HG02884 (cell line): ENCODE results near the gene TRIM65.
"Not testable (repeated sequence)": the region's sequence is repeated elsewhere in the genome, so short reads cannot be mapped to it uniquely, and the experiment has no call there.

Experiments used
- ATAC-seq: cut with Tn5 transposase; IDR thresholded peaks from one replicate; pipeline ENCODE4 v1.9.1; 2021; ENCODE audit warnings: mild to moderate bottlenecking, moderate library complexity; ENCODE audit not compliant: unreplicated experiment

TRIM65 gene

DNA sequence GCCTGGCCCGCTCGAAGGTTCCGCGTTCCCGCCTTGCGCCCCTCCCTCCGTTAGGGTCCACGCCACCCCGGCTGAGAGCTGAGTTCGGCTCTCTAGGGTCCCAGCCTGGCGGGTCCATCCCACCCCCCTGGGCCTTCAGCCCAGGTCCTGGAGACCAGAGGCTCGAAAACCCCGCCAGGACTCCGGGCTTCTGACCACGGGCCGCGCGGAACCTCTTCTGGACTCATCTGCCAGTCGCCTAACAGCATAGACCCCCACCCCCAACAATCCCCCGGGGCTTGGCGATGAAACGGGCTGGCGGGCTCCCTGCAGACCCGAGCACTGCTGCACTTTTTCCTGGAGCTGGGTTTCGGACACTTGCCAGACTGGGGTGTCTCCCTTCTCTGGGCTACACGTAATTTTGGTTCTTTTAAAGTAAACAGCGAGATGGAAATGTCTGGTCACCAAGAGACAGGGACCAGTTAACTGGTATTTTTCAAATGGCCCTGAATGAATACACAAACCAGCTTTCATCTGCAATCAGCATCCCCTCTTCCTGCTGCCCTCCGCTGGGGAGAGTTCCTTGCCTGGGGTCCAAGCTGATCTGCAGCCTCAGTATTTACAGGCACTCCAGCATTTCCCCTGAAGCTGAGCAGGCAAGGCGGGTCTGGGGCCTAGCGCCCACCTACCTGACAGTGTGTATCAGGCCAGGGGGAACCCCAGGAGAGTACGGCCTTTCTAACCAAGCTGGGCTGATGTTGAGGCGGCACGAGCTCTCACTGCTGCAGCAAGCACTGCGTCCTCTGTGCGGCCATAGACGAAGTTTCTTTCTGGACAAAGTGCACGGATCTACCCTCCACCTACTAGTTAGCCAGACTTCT is 639 bp upstream of the TRIM65 start:
- ATAC-seq, result no peak

DNA sequence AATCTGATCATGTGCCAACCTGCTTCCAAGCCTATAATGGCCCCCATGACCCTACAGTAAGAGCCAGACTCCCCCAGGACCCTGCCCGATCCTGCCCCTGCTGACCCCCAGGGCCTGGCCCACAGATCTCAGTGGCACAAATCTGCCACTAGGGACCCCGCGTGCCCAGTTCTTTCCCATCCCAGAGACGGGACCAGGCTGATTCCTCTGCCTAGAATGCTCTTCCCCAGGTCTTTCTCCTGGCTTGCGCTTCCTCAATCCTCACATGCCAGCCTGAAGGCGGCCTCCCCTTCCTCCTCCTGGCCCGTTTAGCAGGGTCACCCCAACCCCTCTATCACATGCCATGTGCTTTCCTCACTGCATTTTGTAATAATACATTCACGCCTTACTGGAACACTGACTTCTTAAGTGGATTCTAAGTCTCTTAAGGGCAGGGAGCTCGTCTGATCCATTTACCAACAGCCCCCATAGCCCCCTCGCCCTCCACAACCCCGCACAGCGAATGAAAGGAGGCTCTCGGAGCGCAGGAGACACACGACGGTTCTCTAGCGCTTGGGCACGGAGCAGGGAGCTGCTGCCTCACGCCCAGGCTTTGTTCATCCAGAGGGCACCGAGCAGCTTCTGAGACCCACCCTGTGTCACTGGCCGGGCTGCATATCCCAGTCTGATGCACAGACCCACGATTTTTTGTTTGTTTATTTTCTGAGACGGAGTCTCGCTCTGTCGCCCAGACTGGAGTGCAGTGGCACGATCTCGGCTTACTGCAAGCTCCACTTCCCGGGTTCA is 1.2 kb downstream of the TRIM65 start:
- ATAC-seq, result no peak

DNA sequence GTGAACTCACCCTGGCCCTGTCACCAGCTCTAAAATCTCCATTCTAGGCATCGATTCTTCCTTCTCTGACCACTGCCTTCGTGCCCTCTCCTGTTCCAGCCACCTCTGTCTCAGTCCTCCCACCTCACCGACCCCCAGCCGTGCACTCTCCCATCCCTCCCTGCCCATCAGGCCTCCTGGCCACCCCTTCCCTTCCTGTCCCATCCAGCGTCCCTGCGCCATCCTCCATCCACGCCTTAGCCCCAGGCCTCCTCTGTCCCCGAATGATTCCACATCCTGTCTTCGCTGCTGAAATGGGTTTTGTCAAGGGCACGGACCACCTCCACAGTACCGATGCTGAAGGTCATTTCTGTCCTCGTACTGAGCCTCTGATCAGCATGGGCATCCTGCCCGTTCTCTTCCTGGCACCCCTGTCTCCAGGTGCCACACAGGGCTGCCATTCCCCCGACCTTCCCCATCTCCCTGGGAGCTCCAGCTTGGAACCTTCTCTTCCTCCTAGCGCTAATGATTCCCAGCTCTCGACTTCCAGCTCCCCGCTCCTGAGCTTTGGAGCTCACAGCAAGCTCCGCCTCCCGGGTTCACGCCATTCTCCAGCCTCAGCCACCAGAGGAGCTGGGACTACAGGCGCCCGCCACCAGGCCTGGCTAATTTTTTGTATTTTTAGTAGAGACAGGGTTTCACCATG is 2.6 kb downstream of the TRIM65 start:
- ATAC-seq, result no peak

DNA sequence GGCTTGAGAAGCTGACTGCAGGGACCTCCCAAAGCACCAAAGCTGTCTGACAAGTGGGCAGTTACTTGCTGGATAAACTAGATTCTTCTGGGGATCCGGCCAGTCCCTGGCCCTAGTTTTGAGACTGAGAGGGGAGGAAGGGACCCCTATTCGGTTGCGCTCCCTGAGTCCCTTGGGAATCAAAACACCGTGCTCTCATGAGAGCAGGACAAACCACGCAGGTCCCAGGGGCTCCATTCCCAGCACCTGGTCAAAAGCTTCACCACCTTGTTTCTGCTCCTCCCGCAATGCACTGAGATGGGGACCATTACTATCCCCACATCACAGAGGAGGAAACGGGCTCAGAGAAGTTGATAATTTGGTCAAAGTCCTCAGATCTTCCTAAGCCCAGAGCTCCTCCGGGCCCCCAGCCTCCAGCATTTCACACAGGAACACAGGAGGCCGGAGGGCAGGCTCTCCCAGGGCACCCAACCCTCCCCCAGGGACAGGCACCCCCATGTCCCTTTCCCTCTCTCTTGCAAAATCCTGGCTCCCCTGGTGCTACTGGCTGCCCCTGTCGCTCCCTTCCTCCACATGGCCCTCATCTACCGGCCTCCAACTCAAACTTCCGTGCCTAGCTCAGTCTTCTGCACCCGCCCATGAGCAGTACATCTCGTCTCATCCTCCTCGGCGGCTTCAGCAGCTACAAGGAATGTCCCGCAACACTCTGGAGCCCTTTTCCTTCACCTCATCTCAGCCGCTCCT is 3.3 kb downstream of the TRIM65 start:
- ATAC-seq, result no peak

DNA sequence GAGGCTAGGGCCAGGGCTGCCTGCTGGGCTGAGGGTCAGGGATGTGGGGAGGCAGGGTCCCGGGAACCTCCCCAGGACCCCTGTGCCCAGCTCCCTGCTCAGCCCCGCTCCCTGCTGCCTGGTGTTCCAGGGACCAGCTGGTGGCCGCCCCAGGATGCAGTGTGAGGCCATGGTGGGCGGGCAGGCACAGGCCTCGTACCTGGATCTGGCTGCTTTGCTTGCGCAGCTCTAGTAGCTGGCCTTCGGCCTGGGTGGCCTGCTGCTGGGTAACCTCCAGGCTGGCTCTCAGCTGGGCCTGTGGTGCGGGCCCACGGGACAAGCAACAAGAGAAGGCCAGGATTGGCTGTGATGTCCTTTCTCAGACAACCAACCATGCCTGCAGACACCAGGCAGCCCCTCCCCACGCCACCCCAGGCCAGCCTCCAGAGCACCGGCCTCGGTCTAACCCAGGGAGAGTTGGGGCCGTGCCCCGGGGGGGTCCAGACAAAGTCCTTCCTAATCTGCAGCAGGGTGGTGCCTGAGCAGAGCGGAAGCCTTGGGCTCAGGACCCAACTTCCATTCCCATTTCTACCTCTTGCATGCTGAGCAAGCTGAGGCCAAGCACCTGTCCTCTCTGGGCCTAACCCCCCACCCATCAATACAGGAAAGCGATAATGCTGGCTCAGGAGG is 4.1 kb downstream of the TRIM65 start:
- ATAC-seq, result no peak

DNA sequence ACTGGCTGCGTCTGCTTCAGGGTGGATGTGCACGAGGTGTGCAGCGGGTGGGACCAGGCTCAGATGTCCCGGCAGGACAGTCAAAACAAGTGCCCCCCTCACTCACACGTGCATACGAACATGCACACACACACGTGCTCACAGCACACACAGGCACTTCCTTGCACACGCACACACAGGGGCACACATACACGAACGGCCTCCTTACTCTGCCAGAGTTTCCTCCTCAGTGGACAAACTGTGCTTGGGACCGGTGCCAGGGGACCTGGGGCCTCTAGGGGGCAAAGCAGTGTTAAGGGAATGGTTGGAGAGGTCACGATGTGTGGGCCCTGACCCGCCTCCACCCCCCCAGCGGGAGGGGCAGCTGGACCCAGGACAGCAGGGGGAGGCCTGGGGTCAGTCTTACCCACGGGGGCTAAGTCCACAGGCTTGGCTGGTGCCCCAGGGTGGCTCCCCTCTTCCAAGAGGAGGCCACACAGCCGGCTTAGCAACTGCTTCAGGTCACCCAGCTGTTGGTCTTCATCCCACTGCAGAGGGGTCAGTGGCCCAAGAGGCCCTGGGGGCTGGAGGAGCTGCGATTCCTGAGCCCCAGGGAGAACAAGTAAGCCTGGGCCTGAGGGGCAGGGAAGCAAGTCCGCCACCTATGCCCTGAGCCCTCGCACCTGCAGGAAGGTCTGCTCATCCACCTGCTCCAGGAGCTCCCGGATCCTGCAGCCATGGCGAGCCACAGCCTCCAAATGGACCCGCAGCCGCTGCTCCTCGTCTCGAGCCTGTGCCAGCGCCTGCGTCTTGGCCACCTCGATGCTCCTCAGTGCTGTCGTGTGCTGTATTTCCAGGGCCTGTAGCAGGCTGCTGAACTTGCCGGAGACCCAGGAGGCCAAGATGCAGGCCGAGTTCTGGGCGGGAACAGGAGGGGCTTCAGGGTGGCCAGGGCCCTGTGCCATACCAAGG is 4.9 kb downstream of the TRIM65 start:
- no peak for ATAC-seq

DNA sequence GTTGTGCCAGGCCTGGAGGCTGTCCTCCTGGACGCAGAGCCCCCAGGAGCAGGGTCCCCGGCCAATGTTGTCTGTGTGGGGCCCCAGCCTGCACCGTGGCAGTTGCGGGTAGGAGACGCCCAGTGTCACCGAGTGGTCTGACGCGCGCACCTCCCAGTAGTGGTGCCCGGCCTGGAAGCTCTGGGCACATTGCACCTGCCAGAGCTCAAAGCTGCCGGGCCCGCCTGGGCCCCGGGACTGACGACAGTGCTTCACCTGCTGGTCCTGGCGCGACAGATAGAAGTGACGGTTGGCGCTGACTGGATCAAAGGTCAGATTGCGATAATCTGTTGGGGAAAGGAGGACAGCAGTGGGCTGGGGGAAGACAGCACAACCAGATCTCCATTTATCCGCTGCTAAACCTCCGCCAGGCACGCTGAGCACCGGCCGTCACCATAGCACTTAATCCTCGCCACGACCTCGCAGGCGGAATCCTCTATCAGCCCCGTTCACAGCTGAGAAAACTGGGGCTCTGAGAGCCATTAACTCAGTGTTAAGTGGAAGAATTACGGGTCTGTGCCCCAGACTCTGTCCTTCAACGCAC is 5.6 kb downstream of the TRIM65 start:
- ATAC-seq, result no peak

DNA sequence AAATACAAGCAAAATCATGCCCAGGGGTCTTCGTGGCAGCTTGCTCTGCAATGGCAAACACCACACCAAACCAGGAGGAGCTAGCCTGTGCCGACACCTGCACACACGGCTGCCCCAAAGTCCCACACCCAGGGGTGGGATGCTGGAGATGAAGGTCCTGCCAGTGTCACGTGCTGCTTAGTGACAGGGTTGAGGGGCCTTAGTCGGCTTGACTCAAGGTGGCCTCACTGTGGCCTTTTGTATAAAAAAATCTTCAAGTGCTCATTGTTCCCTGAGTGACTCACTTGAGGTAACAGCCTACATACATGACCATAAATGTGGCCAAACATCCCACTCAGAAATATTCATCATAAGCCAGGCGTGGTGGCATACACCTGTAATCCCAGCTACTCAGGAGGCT is 7.3 kb downstream of the TRIM65 start:
- no peak for ATAC-seq

DNA sequence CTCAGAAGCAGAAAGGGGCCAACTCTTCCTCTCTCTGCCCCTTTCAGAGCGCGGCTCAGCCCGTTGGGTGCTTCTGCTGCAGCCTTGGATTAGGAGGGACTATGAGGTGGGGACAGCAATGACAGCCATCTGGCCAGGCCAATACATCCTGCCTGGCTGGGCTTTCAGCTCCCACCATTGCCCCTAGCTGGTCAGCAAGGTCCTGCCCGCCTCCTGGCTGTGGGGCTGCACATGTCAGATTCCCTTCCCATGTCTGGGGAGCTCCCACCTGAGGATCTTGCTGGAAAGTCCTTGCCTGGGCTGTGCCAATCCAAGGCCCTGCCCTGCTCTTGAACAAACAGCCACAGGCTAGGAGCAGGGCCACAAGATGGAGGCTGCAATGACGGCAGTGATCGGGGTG is 8.3 kb downstream of the TRIM65 start:
- ATAC-seq, result no peak

DNA sequence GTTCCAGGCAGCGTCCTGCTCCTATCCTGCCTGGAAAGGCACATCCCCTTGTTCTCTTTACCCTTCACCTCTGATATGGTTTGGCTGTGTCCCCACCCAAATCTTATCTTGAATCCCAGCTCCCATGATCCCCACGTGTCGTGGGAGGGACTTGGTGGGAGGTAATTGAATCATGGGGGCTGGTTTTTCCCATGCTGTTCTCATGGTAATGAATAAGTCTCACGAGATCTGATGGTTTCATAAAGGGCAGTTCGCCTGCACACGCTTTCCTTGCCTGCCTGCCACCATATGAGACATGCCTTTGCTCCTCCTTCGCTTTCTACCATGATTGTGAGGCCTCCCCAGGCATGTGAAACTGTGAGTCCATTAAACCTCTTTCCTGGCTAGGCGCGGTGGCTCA is 10.9 kb downstream of the TRIM65 start:
- ATAC-seq, result not testable (repeated sequence)

DNA sequence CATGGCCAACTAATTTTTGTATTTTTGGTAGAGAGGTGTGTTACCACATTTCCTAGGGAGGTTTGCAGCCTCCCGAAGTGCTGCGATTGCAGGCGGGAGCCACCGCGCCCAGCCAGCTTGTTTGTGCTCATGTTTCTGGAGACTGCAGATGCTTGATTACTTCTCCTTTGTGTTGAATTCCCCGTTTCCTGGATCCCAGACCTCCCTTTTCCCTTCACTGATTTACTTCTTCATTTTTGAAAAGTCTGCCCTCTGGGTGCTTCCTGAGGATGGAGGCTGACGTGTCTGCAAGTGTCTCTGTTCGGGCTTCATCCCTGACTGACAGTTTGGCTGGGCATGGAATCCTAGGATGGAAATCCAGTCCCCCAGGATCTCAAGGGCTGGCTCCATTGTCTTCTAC is 11.3 kb downstream of the TRIM65 start:
- ATAC-seq, result no peak

DNA sequence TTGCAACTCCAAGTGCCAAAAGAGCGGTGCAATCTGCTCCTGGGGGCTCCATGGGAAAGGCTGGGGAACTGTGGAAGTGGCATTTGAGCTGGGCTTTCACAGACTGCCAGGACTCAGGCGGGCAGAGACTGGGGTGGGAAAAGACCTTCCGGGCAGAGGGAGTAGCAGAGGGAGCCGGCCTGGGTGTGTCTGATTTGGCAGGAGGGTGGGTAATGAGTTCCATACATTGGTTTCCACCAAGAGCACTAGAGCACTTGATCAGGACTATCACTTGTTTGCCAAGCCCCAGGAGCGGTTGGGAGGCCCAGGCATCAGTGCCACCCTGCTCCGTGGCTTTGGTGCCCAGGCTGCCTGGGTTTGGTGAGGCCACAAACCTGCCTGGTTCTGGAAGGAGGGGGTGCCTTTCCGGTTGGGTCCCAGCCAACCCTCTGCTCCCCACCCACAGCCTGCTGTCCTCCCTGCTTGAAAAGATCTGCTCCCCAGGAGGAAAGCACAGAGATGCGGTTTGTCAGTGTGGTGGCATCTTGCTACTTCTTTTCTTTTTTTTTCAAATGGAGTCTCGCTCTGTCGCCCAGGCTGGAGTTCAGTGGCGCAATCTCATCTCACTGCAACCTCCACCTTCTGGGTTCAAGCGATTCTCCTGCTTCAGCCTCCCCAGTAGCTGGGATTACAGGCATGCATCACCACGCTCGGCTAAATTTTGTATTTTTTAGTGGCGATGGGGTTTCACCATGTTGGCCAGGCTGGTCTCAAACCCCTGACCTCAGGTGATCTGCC is 14.9 kb downstream of the TRIM65 start:
- ATAC-seq, result no peak

DNA sequence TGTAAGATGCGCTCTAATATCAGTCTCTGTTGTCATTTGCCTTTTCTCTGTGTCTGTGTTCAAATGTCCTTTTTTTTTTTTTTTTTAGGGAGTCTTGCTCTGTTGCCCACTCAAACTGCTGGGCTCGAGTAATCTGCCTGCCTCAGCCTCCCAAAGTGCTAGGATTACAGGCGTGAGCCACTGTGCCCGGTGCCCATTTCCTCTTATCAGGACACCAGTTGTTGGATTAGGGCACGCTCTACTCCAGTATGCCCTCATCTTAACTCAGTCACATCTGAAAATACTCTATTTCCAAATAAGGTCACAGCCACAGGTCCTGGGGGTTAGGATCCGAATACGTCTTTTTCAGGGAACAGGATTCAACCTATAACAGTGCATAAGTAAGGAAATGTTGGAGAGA is 16.5 kb downstream of the TRIM65 start:
- no peak for ATAC-seq

DNA sequence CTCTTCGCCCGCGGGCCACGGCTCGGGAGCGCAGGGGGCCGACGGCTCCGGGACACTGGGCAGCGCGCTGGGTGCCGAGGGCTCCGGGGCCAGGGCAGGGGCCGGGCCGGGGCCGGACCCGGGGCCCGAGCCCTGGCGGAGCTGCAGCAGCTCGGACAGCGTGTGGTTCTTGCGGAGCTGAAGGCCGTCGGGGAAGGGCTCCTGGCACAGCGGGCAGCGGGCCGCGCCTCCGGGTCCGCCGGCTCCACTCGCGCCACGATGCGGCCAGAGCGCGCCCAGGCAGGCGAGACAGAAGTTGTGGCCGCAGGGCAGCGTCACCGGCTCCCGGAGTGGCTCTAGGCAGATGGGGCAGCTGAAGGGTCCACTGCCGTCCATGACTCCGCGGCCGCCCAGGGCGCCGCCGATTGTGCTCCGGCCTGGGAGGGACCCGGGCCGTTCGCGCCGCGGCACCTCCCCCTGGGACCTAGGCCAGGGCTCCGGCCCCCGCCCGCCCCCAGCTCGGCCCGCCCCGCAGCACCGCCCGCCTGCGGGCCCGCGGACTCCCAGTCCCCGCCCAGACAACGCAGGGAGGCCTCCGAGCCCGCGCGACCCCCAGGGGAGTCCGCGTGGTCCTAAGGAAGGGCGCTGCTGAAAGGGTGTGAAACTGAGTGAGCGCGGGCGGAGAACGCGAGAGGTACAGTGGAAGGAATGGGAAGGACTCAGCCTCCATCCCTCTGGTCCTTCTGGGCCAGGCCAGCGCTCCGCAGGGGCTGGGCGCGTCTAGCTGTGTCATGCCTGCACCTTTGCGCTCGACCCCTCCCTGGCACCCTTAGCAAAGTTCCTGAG is 18.4 kb downstream of the TRIM65 start, which contains the start of gene TRIM47:
Gene TRIM47 (minus strand): TSS at position 408 of the 825 bp plus-strand sequence. CDS start 33 bp downstream, at position 375.
- ATAC-seq, result no peak

DNA sequence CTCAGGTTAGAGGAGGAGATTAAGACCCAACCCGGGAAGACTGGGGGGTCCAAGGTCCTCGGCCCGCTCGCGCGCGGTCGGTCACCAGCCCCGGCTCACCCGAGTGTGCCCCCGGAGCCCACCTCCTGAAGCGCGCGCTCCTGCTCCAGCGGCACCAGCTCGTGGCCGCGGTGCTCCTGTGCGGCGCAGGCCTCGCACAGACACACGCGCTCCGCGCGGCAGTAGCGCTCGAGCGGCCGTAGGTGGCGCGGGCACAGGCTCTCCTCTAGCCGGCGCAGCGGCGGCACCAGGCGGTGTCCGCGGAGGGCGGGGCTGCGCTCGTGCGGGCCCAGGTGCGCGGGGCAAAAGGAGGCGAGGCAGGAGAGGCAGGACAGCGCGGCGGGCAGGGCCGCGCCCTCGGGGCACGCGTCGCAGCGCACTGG is 19.0 kb downstream of the TRIM65 start:
- ATAC-seq, result peak; percentile 55

DNA sequence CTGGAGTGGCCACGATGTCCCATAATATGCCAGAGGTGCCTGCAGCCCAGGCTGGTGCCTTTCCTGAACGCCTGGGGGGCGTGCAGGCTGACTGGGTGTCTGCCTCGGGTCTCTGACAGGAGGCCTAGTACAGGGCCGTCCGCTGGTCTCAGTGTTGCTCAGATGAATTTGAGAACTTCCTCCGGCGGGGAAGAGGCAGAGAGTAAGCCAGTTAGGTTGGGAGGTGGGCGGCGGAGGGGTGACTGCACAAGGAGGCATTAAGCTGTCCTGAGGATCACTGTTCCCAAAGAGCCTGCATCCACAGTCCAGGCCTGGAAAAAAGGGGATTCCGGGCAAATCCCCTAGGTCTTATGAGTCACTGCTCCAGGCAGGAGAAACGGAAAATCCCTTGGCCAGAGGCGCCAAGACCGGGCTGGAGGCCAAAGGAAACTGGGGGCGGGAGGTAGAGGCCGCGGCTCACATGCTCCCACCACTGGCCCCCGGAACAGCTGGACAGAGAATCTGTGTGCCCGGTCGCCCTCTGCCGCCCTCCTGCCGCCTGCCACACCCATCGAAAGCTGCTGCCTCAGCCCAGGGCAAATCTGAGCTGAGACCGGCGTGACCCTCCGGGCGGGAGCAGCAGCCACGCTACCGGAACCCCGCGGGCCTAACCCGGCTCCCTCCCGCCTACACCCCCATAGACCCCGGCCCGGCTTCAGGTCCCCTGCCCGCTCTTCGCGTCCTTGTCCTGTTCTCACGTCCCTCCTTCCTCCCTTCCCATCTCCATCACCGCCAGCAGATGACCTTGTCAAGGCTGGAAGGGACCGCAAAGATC is 19.6 kb downstream of the TRIM65 start:
- no peak for ATAC-seq
